ENCODE measurements around the gene FLRT2.

Gene FLRT2

DNA sequence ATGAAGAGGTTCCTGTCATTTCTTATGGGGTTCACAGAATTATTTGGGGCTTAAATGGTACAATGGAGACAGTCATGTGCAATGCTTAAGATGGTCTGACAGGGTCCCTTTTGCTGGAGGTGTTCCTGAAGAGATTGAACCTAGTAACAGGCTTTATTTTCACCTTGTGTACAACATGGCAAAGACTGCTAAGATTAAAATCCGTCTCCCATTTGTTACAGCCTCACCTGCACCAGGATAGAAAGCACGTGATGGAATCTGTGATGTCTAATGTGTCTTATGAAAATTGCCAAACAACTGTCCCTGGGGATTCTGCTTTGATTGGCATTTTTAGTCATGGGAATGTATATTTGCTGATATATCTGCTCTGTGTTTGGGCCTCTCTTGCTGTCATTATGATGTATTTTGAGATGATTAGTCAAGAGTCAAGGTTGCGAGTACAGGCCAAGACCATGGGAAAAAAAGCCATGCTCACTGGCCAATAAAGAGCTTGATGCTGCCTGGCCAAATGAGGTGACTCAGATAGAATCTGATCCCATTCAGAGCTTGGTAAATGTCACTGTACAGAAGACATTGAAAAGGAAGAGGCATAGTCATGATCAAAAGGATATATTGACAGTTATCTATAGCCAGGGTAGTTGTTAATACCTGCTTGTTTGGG is 96.1 kb downstream of the FLRT2 start:
- TF ChIP-seq, protein P1, sequence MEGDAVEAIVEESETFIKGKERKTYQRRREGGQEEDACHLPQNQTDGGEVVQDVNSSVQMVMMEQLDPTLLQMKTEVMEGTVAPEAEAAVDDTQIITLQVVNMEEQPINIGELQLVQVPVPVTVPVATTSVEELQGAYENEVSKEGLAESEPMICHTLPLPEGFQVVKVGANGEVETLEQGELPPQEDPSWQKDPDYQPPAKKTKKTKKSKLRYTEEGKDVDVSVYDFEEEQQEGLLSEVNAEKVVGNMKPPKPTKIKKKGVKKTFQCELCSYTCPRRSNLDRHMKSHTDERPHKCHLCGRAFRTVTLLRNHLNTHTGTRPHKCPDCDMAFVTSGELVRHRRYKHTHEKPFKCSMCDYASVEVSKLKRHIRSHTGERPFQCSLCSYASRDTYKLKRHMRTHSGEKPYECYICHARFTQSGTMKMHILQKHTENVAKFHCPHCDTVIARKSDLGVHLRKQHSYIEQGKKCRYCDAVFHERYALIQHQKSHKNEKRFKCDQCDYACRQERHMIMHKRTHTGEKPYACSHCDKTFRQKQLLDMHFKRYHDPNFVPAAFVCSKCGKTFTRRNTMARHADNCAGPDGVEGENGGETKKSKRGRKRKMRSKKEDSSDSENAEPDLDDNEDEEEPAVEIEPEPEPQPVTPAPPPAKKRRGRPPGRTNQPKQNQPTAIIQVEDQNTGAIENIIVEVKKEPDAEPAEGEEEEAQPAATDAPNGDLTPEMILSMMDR (IDR thresholded peaks at IDR 0.05): no peak

DNA sequence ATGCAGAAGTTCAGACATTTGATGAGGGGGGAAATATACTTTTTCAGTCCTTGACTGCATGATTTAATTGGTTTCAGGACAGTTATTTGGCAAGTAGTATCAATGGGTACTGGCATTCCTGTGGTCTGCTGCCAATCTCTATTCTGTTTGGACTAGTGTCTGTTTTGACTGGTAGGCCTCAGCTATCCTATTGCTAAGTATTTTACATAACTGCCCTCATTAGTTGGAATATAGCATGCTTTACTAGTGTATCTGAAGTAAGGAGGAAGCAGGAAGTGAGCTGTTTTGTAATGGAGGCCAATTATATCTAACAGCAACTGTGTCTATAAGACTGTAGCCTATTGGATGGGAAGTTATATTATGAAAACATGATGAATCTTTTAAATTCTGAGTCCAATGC is 104.3 kb downstream of the FLRT2 start:
- TF ChIP-seq, protein P1 (IDR thresholded peaks at IDR 0.05): no peak

DNA sequence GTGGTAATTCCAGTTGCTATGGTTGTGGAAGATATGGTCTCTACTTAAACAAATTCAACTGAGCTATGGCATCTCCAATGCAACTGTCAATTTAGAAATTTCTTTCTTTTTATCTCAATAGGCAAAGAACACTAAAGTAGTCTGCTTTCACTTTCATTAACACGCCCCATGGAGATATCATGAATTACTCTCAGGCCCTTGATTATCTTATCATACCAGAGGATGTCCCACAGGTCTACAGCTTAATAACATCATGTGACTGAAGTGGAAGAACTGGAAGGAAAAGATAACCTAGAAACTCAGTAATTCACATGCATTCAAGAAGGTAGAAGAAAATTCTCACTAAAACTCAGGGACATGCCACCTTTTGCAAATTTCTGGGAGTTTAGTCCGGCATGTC is 114.3 kb downstream of the FLRT2 start:
- TF ChIP-seq, protein P1 (IDR thresholded peaks at IDR 0.05): no peak

DNA sequence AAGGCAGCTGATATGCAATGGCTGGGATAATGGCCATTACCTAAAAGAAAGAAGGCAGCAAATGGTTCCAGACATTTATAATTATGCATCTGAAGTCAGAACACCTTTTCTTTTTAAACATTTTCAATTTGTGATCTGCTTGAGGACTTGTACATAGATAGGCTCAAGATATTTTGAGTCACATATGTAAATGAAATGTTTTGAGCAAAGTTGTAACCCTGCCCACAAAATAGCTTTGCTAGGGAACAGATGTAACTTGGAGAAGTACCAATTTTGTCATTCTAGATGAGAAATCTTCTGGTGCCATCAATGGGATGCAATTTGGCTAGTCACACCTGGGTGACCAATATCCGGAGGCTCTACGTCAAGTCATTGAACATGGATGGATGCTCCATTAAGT is 123.1 kb downstream of the FLRT2 start:
- TF ChIP-seq, protein P1 (IDR thresholded peaks at IDR 0.05): no peak

DNA sequence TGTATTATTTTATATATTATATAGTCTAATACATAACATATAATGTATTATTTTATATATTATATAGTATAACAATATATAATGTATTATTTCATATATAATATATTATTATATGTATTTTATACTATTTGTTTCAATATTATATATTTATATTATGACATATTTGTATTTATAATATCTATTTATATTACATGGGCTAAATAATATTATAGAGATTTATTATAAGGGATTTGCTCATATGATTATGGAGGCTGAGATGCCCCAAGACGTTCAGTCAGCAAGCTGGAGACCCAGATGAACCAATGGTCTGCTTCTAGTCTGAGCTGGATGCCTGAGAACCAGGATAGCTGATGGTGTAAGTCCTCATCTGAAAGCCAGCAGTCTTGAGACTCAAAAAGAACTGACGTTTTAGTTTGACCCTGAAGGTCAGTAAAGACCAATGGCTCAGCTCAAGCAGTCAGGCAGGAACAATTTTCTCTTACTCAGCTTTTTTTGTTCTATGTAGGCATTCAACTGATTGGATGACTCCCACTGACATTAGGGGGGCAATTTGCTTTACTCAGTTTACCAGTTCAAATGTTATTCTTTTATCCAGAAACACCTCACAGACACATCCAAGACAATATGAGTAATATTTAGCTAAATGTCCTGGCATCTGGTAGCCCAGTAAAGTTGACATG is 130.4 kb downstream of the FLRT2 start:
- TF ChIP-seq, protein P1 (IDR thresholded peaks at IDR 0.05): no peak

DNA sequence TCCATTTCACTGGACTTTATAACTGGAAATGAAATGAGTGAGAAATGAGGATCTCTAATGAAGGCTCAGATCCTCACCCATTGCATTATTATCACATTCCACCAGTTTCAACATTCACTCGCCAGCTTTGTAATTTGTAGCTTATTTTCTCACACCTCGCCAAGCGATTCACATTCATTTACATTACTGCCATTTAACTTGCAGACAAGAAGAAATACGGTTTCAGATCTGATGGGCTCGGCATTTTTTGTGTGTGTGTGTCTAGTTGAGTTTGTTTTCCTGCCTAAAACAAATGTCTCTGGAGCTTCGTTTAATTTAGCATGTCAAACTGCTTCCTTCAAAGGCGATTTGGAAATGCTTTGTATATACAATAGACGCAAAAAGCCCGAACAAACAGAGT is 132.2 kb downstream of the FLRT2 start:
- TF ChIP-seq, protein P1 (IDR thresholded peaks at IDR 0.05): no peak

DNA sequence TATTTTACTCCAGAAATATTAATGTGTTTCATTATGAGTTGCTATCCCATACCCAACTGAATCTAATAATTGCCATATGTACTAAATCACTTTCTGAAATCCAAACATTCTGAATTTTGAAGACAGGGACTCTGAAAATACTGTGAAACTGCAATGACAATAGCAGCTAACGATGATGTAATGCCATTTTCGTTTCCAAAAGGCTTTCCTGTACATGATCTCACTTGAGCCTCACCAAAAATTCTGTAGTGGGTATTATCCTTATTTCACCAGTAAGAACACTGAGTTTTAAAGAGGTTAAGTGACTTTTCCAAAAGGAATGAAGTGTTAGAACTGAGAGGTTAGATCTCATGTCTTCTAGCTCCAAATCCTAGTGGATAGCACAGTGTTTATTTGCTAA is 133.3 kb downstream of the FLRT2 start:
- TF ChIP-seq, protein P1 (IDR thresholded peaks at IDR 0.05): no peak

Data from LNCAP (cell line).